ENCODE measurements around the gene CASP2. TPM values are rescaled to one million over a fixed set of nuclear protein-coding genes. Genes with fewer than 3 reads are reported as not detected.

The CASP2 gene
- total and polyA plus RNA-seq, 4 donors = 3.4 to 11.3 (median 4.1) TPM

DNA sequence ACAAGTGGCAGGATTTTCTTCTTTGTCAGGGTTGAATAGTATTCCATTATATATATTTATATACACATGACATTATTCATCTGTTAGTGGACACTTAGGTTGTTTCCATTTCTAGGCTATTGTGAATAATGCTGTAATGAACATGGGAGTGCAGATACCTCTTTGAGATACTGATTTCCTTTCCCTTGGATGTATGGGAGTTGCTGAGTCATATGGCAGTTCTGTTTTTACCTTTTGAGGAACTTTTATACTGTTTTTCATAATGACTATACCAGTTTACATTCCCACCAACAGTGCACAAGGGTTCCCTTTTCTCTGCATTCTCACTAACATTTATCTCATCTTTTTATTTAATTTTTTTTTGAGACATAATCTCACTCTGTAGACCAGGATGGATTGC lies 26.0 kb downstream of the CASP2 start:
- Histone ChIP-seq H3K4me3 (ENCODE audit: low read depth in 1 of 3, low read length in 3 of 3) (no peak overlapping the region), H3K9ac (ENCODE audit: low read depth in 1 of 2, low read length in 2 of 2) (no peak overlapping the region), H3K4me1 (ENCODE audit: control insufficient read depth in 4 of 4, insufficient read depth in 4 of 4, low read length in 3 of 4) (peaks cover 5 to 14% (median 11%) of the 10 kb centered on the region in 4 donors), H3K9me3 (ENCODE audit: control insufficient read depth in 4 of 4, low read length in 3 of 4) (no peaks in the 10 kb centered on the region), H3K27ac (ENCODE audit: low read depth in 1 of 2, low read length in 2 of 2) (no peak overlapping the region), H3K27me3 (ENCODE audit: control insufficient read depth in 4 of 4, insufficient read depth in 4 of 4, low read length in 3 of 4) (no peaks in the 10 kb centered on the region), H3K36me3 (ENCODE audit: control insufficient read depth in 4 of 4, insufficient read depth in 3 of 4, low read depth in 1 of 4, low read length in 3 of 4) (no peaks in the 10 kb centered on the region)
- no peak for DNase-seq (ENCODE audit: low spot score)
- TF ChIP-seq JUND (IDR thresholded peaks at IDR 0.05) (no peak), GABPA (IDR thresholded peaks at IDR 0.05 in 1 of 2, conservative IDR thresholded peaks at IDR 0.05 in 1 of 2) (no peak), FOXA2 (IDR thresholded peaks at IDR 0.05) (no peak), FOXA1 (IDR thresholded peaks at IDR 0.05) (no peak), TAF1 (conservative IDR thresholded peaks at IDR 0.05) (no peak), YY1 (IDR thresholded peaks at IDR 0.05) (no peak), SP1 (IDR thresholded peaks at IDR 0.05) (no peak), CTCF (IDR thresholded peaks at IDR 0.05; ENCODE audit: low read depth, low read length, missing input control) (no peak), HNF4A (conservative IDR thresholded peaks at IDR 0.05) (no peak)
- TF ChIP-seq, protein P1, sequence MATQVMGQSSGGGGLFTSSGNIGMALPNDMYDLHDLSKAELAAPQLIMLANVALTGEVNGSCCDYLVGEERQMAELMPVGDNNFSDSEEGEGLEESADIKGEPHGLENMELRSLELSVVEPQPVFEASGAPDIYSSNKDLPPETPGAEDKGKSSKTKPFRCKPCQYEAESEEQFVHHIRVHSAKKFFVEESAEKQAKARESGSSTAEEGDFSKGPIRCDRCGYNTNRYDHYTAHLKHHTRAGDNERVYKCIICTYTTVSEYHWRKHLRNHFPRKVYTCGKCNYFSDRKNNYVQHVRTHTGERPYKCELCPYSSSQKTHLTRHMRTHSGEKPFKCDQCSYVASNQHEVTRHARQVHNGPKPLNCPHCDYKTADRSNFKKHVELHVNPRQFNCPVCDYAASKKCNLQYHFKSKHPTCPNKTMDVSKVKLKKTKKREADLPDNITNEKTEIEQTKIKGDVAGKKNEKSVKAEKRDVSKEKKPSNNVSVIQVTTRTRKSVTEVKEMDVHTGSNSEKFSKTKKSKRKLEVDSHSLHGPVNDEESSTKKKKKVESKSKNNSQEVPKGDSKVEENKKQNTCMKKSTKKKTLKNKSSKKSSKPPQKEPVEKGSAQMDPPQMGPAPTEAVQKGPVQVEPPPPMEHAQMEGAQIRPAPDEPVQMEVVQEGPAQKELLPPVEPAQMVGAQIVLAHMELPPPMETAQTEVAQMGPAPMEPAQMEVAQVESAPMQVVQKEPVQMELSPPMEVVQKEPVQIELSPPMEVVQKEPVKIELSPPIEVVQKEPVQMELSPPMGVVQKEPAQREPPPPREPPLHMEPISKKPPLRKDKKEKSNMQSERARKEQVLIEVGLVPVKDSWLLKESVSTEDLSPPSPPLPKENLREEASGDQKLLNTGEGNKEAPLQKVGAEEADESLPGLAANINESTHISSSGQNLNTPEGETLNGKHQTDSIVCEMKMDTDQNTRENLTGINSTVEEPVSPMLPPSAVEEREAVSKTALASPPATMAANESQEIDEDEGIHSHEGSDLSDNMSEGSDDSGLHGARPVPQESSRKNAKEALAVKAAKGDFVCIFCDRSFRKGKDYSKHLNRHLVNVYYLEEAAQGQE (IDR thresholded peaks at IDR 0.05) = no peak
- TF ChIP-seq, protein P2, sequence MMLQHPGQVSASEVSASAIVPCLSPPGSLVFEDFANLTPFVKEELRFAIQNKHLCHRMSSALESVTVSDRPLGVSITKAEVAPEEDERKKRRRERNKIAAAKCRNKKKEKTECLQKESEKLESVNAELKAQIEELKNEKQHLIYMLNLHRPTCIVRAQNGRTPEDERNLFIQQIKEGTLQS (IDR thresholded peaks at IDR 0.05) = no peak
- TF ChIP-seq, protein P3, sequence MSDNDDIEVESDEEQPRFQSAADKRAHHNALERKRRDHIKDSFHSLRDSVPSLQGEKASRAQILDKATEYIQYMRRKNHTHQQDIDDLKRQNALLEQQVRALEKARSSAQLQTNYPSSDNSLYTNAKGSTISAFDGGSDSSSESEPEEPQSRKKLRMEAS (IDR thresholded peaks at IDR 0.05) = no peak

- TF ChIP-seq, protein P3 (IDR thresholded peaks at IDR 0.05) = no peak
- TF ChIP-seq, protein P2 (IDR thresholded peaks at IDR 0.05) = no peak
- no peak for TF ChIP-seq SP1 (IDR thresholded peaks at IDR 0.05)
- TF ChIP-seq, protein P1 (IDR thresholded peaks at IDR 0.05) = no peak
Measured at GRCh38 chr7:143315776-143316175, 27.6 kb downstream of the CASP2 start, which contains the start of gene CLCN1. Gene CLCN1 (plus strand): TSS chr7:143316111. CDS start chr7:143316213, 102 bp downstream.

More at GRCh38 chr7:143315776-143316175, 27.6 kb downstream of the CASP2 start, which contains the start of gene CLCN1:
- Histone ChIP-seq H3K9ac (ENCODE audit: low read depth in 1 of 2, low read length in 2 of 2) (no peak within 1 kb of the TSS), H3K27me3 (ENCODE audit: control insufficient read depth in 4 of 4, insufficient read depth in 4 of 4, low read length in 3 of 4) (no peaks in the 10 kb centered on the region), H3K4me3 (ENCODE audit: low read depth in 1 of 3, low read length in 3 of 3) (no peak within 1 kb of the TSS), H3K27ac (ENCODE audit: low read depth in 1 of 2, low read length in 2 of 2) (no peak within 1 kb of the TSS), H3K4me1 (ENCODE audit: control insufficient read depth in 4 of 4, insufficient read depth in 4 of 4, low read length in 3 of 4) (peaks cover 8 to 25% (median 18%) of the 10 kb centered on the region in 4 donors), H3K36me3 (ENCODE audit: control insufficient read depth in 4 of 4, insufficient read depth in 3 of 4, low read depth in 1 of 4, low read length in 3 of 4) (no peaks in the 10 kb centered on the region), H3K9me3 (ENCODE audit: control insufficient read depth in 4 of 4, low read length in 3 of 4) (no peaks in the 10 kb centered on the region)
- WGBS = 90% methylated on average over 5 of the region's 5 CpGs
- no peak for DNase-seq (ENCODE audit: low spot score)

All from liver (tissue), 9 donors.